Spleen (tissue), 3 donors: ENCODE data around the gene MAP1LC3A.

ENCODE experiments used
- POLR2A ChIP-seq, 3 donors: fragments of 450-650 bp; IDR thresholded peaks; one replicate each; pipeline ENCODE4 v1.5.1; 2017; ENCODE audit warnings: antibody characterized with exemption in 3 of 3, mild to moderate bottlenecking in 1 of 3
- POLR2AphosphoS5 ChIP-seq, 3 donors: sonication (generic); formaldehyde crosslinking; IDR thresholded peaks; one replicate each; pipeline ENCODE4 v1.5.1; 2017; ENCODE audit warnings: antibody characterized with exemption in 3 of 3

DNA sequence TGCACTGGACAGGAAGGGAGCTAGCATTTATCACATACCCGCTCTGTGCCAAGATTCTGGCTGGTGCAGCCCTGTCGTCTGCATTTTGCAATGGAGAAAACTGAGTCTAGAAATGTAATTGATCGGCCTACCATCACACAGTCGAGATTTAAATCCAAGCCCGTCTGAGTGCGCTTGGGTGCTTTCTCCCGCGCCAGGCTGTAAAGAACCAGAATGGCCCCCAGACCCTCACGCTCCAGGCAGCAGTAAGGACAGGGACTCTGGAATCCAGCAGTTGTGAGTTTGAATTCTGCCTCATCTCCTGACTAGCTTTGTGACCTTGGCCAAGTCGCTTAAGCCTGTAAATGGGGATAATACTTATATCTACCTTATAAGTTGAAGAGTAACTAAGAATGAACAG lies 31.5 kb upstream of the MAP1LC3A start:
- TF ChIP-seq POLR2A (IDR thresholded peaks at IDR 0.05): no peak
- no peak for TF ChIP-seq POLR2AphosphoS5 (IDR thresholded peaks at IDR 0.05)
